Forelimb muscle (tissue), 1 donor: ENCODE data around the gene KMO. TPM values are rescaled to one million over a fixed set of nuclear protein-coding genes. Genes with fewer than 3 reads are reported as not detected.

Source experiments
- DNase-seq: peaks from one replicate; pipeline ENCODE4 v3.0.0-alpha.2; 2013; ENCODE audit warnings: low read depth
- polyA plus RNA-seq: library from polyadenylated mRNA; unstranded; fragments of 120-200 nt; gene quantifications from one replicate; pipeline ENCODE4 v1.2.1, GENCODE V29; 2013; ENCODE audit not compliant: insufficient read length

KMO gene
- 0.08 TPM for polyA plus RNA-seq

- no peak for DNase-seq
Observed at GRCh38 chr1:241532162-241532531, at the start of gene KMO. KMO (plus strand) TSS chr1:241532378; CDS start chr1:241532445, 67 bp downstream.

- DNase-seq = no peak
Observed at GRCh38 chr1:241482761-241483250, 49.4 kb upstream of the KMO start.

GRCh38 chr1:241485145-241485544 lies 47.0 kb upstream of the KMO start:
- no peak for DNase-seq

- no peak for DNase-seq
Observed at GRCh38 chr1:241485554-241485992, 46.6 kb upstream of the KMO start.

GRCh38 chr1:241488739-241489138 lies 43.4 kb upstream of the KMO start:
- no peak for DNase-seq

GRCh38 chr1:241495741-241496140 lies 36.4 kb upstream of the KMO start:
- DNase-seq = no peak

- DNase-seq = no peak
Observed at GRCh38 chr1:241499910-241500309, 32.3 kb upstream of the KMO start.

GRCh38 chr1:241503444-241503843 lies 28.7 kb upstream of the KMO start:
- DNase-seq = no peak

- no peak for DNase-seq
Observed at GRCh38 chr1:241507189-241507863, 24.9 kb upstream of the KMO start.

- DNase-seq = no peak
Observed at GRCh38 chr1:241513378-241513777, 18.8 kb upstream of the KMO start.

- no peak for DNase-seq
Observed at GRCh38 chr1:241518476-241519307, 13.5 kb upstream of the KMO start.

GRCh38 chr1:241519308-241520079 lies 12.7 kb upstream of the KMO start, which contains the start of gene FH:
FH (minus strand) TSS chr1:241519755; CDS start chr1:241519722, 33 bp downstream.
- peak; percentile 96 for DNase-seq

- no peak for DNase-seq
Observed at GRCh38 chr1:241520080-241520465, 12.1 kb upstream of the KMO start.

- no peak for DNase-seq
Observed at GRCh38 chr1:241521718-241522117, 10.5 kb upstream of the KMO start.

GRCh38 chr1:241525026-241525425 lies 7.2 kb upstream of the KMO start:
- no peak for DNase-seq

GRCh38 chr1:241527146-241527545 lies 5.0 kb upstream of the KMO start:
- DNase-seq = no peak

GRCh38 chr1:241531195-241532161 lies 700 bp upstream of the KMO start:
- no peak for DNase-seq

GRCh38 chr1:241532864-241533263 lies 686 bp downstream of the KMO start:
- DNase-seq = no peak

- DNase-seq = no peak
Observed at GRCh38 chr1:241533326-241534115, 1.3 kb downstream of the KMO start.

GRCh38 chr1:241536304-241536703 lies 4.1 kb downstream of the KMO start:
- DNase-seq = no peak
